IPS DF 4.7 (cell line): ENCODE data around the gene SLC9A9.

Experiments used
- DNase-seq: peaks from one replicate; pipeline ENCODE4 v3.0.0-alpha.2; 2013; ENCODE audit warnings: low spot score; ENCODE audit errors: extremely low read depth

SLC9A9 gene

GRCh38 chr3:143601723-143602484, 246.4 kb downstream of the SLC9A9 start:
- DNase-seq, result no peak

DNA sequence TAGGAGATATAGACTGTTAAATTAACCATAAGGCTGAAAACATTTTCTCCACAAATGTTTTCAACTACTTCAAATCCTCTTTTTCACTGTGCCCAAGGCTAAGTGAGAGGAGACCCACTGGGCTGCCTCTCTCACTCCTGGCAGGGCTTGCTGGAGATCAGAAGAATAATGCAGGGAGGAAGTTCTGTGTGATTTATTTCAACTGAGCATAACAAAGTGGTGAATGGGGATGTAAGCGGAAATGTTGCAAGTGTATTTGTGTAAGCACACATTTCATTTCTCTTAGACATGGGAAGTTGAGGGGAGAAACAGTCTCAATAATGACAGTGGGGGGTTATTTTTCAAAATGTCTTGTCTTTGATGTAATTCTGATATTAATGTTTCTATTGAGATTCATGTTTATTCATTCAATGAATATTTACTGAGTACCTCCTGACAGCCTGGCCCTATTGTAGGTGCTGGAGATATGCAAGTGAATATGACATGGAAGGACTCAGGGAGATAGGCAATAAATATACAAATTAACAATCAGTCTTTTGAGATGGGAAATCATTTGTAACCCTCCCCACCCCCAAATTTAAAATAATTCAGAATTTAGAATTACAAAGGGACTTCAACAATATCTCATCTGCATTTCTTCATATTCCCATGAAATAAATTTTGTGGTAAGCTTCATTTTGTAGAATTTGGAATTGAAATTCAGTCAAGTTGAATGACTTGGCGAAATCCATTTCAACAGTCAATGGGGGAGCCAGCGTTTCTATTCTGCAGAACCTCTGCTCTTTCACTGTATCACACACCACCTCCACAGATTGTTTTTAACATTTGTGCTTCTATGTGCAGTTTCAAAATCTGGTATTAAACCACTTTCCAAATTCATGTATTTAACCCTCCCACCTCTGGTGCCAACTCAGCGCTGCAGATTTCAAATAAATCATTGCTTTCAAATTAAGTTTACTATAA, 247.2 kb downstream of the SLC9A9 start:
- DNase-seq, result no peak

- DNase-seq, result no peak
Measured at GRCh38 chr3:143597774-143598652, 250.3 kb downstream of the SLC9A9 start.

DNA sequence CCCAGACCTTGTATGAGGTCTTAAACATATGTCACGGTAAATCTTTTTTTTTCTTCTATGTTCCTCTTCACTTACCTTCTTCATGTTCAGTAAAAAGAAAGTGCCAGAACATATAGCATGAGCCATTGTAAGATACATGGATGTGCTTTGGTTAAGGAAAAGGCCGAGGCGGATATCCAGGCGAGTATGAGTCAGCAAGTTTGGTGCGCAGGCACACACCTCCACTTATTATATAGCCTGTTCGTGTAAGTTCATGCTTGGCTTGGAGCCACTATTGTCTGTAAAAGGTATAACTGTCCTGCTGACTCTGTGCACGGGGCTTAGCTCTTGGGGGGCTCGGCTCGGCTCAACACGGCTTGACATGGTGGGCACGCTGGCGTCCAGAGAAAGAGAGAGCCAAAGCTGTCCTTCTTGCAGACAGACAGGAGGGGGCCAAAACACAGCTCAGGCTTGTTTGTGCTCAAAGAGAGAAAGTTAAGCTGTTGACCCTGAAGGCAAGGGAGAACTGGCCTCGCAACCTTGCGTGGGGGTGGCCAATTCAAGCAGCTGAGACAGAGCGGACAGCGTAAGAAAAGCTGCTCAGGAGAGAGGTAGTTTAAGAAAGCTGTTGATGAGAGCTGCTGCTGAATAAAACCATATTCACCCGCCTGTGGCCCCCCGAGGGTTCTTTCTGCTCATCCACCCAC, 251.2 kb downstream of the SLC9A9 start:
- no peak for DNase-seq

DNA sequence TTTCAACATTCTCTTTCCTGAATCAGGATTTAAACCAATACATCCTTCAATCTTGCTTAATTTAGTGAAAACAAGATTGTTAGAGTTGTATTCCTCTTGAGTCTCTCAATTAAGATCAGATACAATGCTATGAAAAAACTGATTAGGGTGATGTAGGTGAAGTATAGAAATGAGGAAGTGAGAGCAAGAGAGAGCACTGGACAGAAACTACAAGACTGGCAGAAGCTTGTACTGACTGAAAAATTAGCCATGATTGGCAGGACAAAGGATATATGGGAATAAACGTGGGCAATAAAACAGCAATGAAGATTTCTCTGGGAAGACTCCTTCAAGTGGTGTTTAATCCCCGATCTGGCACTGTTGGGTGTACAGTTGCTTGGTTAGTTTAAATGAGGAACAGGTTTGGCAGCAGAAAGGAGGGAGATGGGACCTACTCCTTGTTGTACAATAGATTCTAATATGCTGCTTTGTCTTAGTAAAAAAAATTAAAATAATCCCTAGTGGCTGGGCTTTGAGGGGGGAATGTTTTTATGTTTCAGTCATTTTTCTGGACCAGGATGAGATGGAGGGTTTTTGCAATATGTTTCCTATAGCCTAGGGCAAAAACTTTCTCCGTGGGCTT, 252.7 kb downstream of the SLC9A9 start:
- no peak for DNase-seq

DNA sequence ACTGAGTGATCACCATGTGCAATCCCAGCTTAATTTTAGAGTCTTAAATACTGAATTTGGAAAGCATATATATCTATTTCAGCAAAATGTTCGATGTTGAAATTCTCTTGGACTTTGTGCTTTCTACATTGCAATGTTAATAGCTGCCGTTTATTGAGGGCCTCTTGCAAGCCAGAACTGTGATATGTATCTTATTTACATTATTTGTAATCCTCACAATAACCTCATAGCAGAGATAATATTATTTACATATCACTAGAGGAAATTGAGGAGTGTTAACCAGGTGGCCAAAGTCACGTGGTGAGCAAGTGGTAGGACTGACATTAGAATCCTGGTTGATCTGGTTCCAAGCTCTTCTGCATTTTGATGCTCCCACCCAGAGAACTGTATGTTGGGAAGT, 254.1 kb downstream of the SLC9A9 start:
- no peak for DNase-seq

DNA sequence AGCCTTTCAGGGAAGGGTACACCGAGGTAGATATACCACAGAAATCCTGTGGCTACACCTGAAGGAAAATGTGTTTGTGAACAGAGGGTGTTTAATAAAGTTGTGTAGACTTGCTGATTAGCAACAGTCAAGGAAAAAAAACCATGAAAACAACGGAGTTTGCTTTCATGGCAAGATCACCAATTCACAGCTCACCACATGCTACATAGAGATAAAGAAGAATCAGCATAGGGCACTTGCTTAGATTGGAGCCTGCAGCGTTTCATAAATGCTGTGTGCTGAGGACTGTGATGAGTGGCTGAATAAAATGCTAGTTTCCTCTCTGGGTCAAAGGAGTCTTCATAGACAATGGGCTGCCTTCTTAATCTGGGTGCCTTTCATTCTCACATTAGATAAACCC, 257.6 kb downstream of the SLC9A9 start:
- DNase-seq, result no peak

DNA sequence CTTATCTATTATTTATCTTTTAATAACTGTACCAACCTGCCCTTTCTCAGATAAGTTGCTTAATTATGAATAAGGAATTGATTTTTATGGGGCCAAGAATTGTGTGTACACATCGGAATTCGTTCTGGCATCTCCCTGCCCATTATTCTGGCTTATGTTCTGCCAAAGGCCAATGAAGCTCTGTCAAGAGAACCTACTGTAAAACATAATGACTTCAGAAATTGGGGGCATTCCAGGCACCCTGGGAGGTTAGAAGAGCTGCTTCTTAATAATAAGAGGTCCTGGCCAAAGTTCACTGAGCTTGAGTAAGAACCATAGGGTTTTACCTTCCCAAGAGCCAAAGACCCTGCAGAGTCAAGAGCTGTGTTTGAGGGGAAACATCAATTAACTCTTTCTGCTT, 261.7 kb downstream of the SLC9A9 start:
- no peak for DNase-seq

- DNase-seq, result no peak
Measured at GRCh38 chr3:143585720-143586456, 262.4 kb downstream of the SLC9A9 start.

- DNase-seq, result no peak
Measured at GRCh38 chr3:143584474-143584873, 263.8 kb downstream of the SLC9A9 start.

DNA sequence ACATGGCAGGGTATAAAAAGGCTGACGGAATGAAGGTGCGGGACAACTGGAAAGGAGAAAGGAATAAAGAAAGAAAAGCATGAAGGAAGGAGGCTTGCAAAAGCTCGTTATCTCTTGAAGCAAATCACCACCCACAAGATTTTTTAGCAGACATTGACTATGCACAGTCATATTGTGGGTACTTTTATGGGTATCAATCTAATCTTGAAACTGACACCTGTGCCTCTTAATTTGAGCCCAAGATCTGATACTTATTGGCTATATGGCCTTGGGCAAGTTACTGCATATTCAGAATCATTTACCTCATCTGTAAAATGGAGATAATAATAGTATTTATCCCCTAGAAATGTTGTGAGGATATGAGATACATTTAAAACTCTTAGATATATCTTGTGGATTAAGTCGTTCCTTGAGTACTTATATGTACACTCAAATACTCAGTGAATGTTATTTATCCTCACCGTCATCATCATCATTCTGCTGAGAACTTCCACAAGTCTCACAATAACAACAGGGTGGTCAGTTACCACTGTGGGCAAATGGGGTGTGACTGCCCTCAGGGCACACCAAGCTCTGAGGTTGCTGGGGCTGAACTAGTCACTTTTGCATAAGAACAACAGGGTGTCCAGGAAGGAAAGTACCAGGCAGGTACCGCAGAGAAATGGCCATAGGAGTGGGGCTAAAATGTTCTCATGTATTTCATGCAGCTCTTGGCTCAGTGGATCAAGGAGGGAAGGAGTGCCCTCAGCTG, 266.1 kb downstream of the SLC9A9 start:
- DNase-seq, result no peak

DNA sequence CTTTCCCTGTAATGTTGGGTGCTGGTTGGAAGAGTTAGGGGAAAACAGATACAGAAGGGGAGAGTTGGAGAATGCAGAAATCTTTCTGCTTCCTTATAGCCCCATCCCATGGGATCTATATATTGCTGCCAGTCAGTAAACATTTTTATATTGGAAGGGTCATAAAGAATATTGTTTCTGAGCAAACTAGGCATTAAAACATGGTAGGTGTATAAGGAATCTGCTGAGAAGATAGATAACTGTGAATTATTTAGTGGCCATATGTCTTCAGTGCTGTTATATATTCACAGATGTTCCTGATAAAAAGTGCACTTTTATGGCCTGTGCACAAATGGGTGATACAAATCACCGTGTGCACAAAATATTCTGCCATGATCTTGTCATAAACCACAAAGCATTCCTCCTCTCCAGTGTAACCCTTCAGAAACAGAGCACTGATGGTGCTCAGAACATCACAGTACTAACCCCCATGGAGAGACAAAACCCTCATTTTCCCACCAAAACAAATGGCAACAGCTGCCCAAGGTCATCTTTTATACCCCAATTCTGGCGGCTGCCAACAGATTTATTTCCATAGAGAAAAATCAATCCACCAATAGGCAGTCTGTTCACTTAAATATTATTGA, 269.3 kb downstream of the SLC9A9 start:
- DNase-seq, result no peak

DNA sequence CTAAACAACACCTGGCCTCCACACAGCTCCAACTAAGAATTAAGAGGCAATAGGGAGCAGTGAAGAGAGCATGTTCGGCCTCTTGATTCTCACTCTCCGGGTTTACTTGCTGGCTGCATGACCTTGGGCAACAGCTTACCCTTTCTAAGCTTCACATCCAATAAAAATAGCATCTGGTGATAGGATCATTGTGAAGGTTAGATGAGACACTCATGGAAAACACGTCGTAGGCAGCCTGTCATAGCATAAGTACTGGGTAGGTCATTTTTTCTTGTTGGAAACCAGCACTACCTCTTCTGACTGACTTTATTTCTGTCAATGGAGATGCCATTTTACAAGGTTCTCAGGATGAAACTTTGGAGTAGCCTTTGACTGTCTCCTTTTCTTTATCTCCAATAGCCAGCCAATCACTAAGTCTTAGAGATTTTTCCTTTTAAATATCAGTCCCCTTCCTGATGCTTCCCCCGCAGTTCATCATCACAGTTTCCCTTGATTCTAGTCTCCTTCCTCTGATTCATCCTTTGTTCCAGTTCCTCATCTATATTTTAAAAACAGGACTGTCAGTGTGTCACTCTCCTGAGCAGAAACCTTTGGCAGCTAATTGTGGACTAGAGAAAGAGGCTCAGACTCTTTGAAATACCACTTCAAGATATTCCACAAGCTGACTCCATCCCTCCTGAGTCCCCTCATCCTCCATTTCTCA, 271.5 kb downstream of the SLC9A9 start:
- no peak for DNase-seq

- no peak for DNase-seq
Measured at GRCh38 chr3:143574933-143575332, 273.3 kb downstream of the SLC9A9 start.

- no peak for DNase-seq
Measured at GRCh38 chr3:143573610-143574303, 274.5 kb downstream of the SLC9A9 start.

GRCh38 chr3:143571548-143571947, 276.7 kb downstream of the SLC9A9 start:
- no peak for DNase-seq

GRCh38 chr3:143567823-143568222, 280.4 kb downstream of the SLC9A9 start:
- DNase-seq, result no peak
